Upper lobe of left lung (tissue), 6 donors: ENCODE data around the gene ACAP2. TPM values are rescaled to one million over a fixed set of nuclear protein-coding genes. Genes with fewer than 3 reads are reported as not detected.

ENCODE experiments used
- ATAC-seq, 2 donors: fragments of 200-7000 bp; cut with Tn5 transposase; one replicate each; pipeline ENCODE4 v1.9.1; 2022; ENCODE audit warnings: mild to moderate bottlenecking in 2 of 2, moderate library complexity in 2 of 2; ENCODE audit not compliant: low FRiP score in 2 of 2
- DNase-seq, 2 donors: peaks; one replicate each; pipeline ENCODE4 v3.0.0-alpha.2; 2019 to 2020
- H3K27ac ChIP-seq, 4 donors: fragments of 200-600 bp; sonication (generic); one replicate each; pipeline ENCODE4 v1.5.1; 2016 to 2019
- H3K27me3 ChIP-seq, 4 donors: fragments of 200-600 bp; sonication (generic); one replicate each; pipeline ENCODE4 v1.5.1; 2017 to 2019
- H3K36me3 ChIP-seq, 4 donors: fragments of 200-600 bp; sonication (generic); one replicate each; pipeline ENCODE4 v1.5.1; 2016 to 2019
- H3K4me1 ChIP-seq, 4 donors: fragments of 200-600 bp; sonication (generic); one replicate each; pipeline ENCODE4 v1.5.1; 2018 to 2019
- H3K4me3 ChIP-seq, 4 donors: fragments of 200-600 bp; sonication (generic); one replicate each; pipeline ENCODE4 v1.5.1; 2017 to 2019; ENCODE audit warnings: mild to moderate bottlenecking in 2 of 4, moderate library complexity in 1 of 4
- H3K9me3 ChIP-seq, 4 donors: fragments of 200-600 bp; sonication (generic); one replicate each; pipeline ENCODE4 v1.5.1; 2018 to 2019
- CTCF ChIP-seq, 6 experiments: fragments of 450-650 bp in 4 of 6; fragments of 200-600 bp in 2 of 6; sonication (generic) in 2 of 6; IDR thresholded peaks; one replicate each; pipeline ENCODE4 v1.5.1; 2016 to 2019; ENCODE audit warnings: antibody characterized with exemption in 6 of 6
- EP300 ChIP-seq, 4 donors: sonication (generic); formaldehyde crosslinking; IDR thresholded peaks; one replicate each; pipeline ENCODE4 v1.5.1; 2017; ENCODE audit warnings: antibody characterized with exemption in 4 of 4, control low read depth in 2 of 4
- POLR2A ChIP-seq, 4 donors: fragments of 450-650 bp; IDR thresholded peaks; one replicate each; pipeline ENCODE4 v1.5.1; 2016 to 2017; ENCODE audit warnings: antibody characterized with exemption in 4 of 4, mild to moderate bottlenecking in 2 of 4
- POLR2AphosphoS5 ChIP-seq, 2 donors: sonication (generic); formaldehyde crosslinking; IDR thresholded peaks; one replicate each; pipeline ENCODE4 v1.5.1; 2017; ENCODE audit warnings: antibody characterized with exemption in 2 of 2
- WGBS, 2 donors: methylation state at CpG; one replicate each; pipeline ENCODE4 v1.1.5; 2017 to 2018; 5-methylcytosine and 5-hydroxymethylcytosine counted together
- total RNA-seq, 6 donors: library from RNA; depleted of rRNA in 4 of 6; stranded (reverse); fragments of >200 nt in 4 of 6; gene quantifications; one replicate each; pipeline versions ENCODE4 v1.1.0 to v1.2.1, GENCODE V29; 2016 to 2021
- donor health status: DM: no; HTN: no; CAD: no; lungs with moderate emphysema.
- donor health status: DM: no; HTN: yes; CAD: no; lungs with severe emphysema.

Gene ACAP2
- total RNA-seq, 6 donors from 2014 or later = 30.6 to 75.2 (median 52.3) TPM

- Histone ChIP-seq H3K27ac (no peak overlapping the region), H3K4me3 (no peak overlapping the region), H3K9me3 (no peaks in the 10 kb centered on the region), H3K36me3 (peaks cover 0 to 6% (median 4%) of the 10 kb centered on the region in 4 donors), H3K27me3 (no peaks in the 10 kb centered on the region), H3K4me1 (peaks cover 0 to 21% (median 7%) of the 10 kb centered on the region in 4 donors)
- WGBS, 2 donors = 96 to 100% methylated on average over 4 of the region's 4 CpGs
- TF ChIP-seq EP300 (IDR thresholded peaks at IDR 0.05) (no peak), POLR2AphosphoS5 (IDR thresholded peaks at IDR 0.05) (no peak), POLR2A (IDR thresholded peaks at IDR 0.05) (no peak), CTCF (IDR thresholded peaks at IDR 0.05) (no peak)
- no peak for DNase-seq
- ATAC-seq = no peak
Observed at GRCh38 chr3:195395208-195395816, 47.5 kb downstream of the ACAP2 start.

DNA sequence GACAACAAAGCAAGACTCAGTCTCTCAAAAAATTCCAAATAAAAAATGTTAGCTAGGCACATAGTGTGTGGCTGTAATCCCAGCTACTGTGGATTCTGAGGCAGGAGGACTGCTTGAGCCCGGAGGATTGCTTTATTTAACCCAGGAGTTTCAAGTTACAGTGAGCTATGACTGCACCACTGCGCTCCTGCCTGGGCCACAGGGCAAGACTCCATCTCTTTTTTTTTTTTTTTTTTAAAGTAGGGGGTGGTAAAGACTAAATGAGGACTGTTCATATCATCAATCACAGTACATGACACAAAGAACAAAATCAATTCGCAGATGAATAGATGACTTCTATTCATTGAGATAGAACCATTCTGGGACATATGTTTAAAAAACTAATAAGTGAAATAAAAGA is 48.1 kb downstream of the ACAP2 start:
- DNase-seq (no peak), ATAC-seq (no peak)
- Histone ChIP-seq H3K4me3 (no peak overlapping the region), H3K27ac (no peak overlapping the region), H3K9me3 (no peaks in the 10 kb centered on the region), H3K36me3 (peaks cover 0 to 8% (median 6%) of the 10 kb centered on the region in 4 donors), H3K4me1 (peaks cover 0 to 21% (median 7%) of the 10 kb centered on the region in 4 donors), H3K27me3 (no peaks in the 10 kb centered on the region)
- TF ChIP-seq EP300 (IDR thresholded peaks at IDR 0.05) (no peak), CTCF (IDR thresholded peaks at IDR 0.05) (no peak), POLR2A (IDR thresholded peaks at IDR 0.05) (no peak), POLR2AphosphoS5 (IDR thresholded peaks at IDR 0.05) (no peak)
- WGBS, 2 donors = 76 to 93% methylated on average over 3 of the region's 3 CpGs

- Histone ChIP-seq H3K4me3 (no peak overlapping the region), H3K36me3 (peaks cover 0 to 9% (median 6%) of the 10 kb centered on the region in 4 donors), H3K27ac (no peak overlapping the region), H3K4me1 (peaks cover 0 to 21% (median 7%) of the 10 kb centered on the region in 4 donors), H3K27me3 (no peaks in the 10 kb centered on the region), H3K9me3 (no peaks in the 10 kb centered on the region)
- DNase-seq = no peak
- no peak for ATAC-seq
- 86 to 94% methylated on average over 7 of the region's 7 CpGs for WGBS, 2 donors
- no peak for TF ChIP-seq CTCF (IDR thresholded peaks at IDR 0.05)
- TF ChIP-seq POLR2AphosphoS5 (IDR thresholded peaks at IDR 0.05) = no peak
- no peak for TF ChIP-seq EP300 (IDR thresholded peaks at IDR 0.05)
- TF ChIP-seq POLR2A (IDR thresholded peaks at IDR 0.05) = no peak
Observed at GRCh38 chr3:195394024-195394423, 48.8 kb downstream of the ACAP2 start.

- no peak for DNase-seq
- Histone ChIP-seq H3K4me3 (no peak overlapping the region), H3K9me3 (no peaks in the 10 kb centered on the region), H3K36me3 (peaks cover 0 to 9% (median 6%) of the 10 kb centered on the region in 4 donors), H3K27me3 (no peaks in the 10 kb centered on the region), H3K4me1 (peaks cover 9 to 18% (median 13%) of the 10 kb centered on the region in 4 donors), H3K27ac (no peak overlapping the region)
- no peak for ATAC-seq
- 87% methylated on average over 2 of the region's 2 CpGs for WGBS, 2 donors
- TF ChIP-seq EP300 (IDR thresholded peaks at IDR 0.05) (no peak), POLR2AphosphoS5 (IDR thresholded peaks at IDR 0.05) (no peak), POLR2A (IDR thresholded peaks at IDR 0.05) (no peak), CTCF (IDR thresholded peaks at IDR 0.05) (no peak)
Observed at GRCh38 chr3:195388380-195388779, 54.4 kb downstream of the ACAP2 start.

GRCh38 chr3:195386739-195387138 is 56.1 kb downstream of the ACAP2 start:
- DNase-seq (no peak), ATAC-seq (no peak)
- Histone ChIP-seq H3K4me1 (peaks cover 9 to 14% (median 12%) of the 10 kb centered on the region in 4 donors), H3K27ac (no peak overlapping the region), H3K36me3 (peaks cover 0 to 8% (median 6%) of the 10 kb centered on the region in 4 donors), H3K27me3 (no peaks in the 10 kb centered on the region), H3K4me3 (no peak overlapping the region), H3K9me3 (no peaks in the 10 kb centered on the region)
- WGBS, 2 donors = 93 to 94% methylated on average over 3 of the region's 3 CpGs
- TF ChIP-seq POLR2A (IDR thresholded peaks at IDR 0.05) = no peak
- TF ChIP-seq EP300 (IDR thresholded peaks at IDR 0.05) = no peak
- TF ChIP-seq POLR2AphosphoS5 (IDR thresholded peaks at IDR 0.05) = no peak
- TF ChIP-seq CTCF (IDR thresholded peaks at IDR 0.05) = no peak
